Activated CD4-positive, CD25-positive, alpha-beta regulatory T cell treated with anti-CD3 and anti-CD28 coated beads, Interleukin-2, amount 50 U/mL, for 16 hours (primary cell): Measurements from ENCODE around the gene CCDC85C.
A peak's percentile ranks its signal among the peaks of the same experiment; 100 is the strongest.

ENCODE experiments used
- DNase-seq: peaks from one replicate; pipeline ENCODE4 v3.0.0-alpha.2; 2020; ENCODE audit warnings: low read depth, low spot score

Gene CCDC85C

DNA sequence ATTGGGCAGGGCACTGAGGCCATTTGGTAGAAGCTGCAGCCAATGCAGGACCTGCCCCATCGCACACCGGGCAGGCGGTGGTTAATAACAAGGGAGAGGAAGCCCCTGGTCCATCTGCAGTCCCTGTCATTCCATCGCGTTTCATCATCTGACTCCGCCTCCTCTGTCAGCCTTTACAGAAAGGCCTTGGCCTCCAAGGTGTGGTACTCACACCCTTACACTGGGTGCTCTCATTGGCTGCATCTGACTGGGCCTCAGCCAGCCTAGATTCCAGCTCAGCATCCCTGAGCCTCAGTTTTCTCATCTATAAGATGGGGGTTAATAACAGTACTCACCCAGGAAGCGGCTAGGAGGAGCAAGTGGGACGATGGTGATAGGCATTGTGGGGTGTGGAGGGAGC lies 26.2 kb upstream of the CCDC85C start:
- DNase-seq, result no peak

DNA sequence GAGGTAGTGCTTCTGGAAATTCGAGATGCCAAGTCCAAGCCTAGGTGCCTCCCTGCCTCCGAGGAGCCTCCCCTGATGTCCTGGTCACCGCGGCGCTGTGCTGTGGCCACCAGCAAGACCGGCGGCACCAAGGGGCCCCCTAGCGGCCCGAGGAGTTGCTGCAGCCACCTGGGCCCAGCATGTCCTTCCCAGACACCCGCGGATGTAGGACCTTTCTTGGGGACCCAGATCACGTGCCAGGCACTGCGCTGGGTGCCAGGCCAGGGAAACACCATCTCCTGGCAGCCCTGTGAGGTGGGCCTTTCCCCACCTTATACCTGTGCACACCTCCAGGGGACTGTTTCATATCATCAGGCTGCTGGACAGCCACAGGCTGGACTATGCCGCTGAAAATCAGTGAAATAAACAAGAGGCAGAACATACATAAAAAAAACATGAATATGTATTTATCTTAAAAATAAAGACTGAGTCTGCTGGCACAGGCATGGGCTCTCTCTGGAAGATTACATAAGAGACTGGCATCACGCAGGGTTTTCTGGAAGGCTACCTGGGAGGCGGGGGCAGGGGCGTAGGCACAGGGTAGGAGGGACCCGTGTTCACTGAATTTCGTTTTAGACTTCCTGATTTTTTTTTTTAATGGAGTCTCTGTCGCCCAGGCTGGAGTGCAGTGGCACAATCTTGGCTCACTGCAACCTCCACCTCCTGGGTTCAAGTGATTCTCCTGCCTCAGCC lies 25.0 kb upstream of the CCDC85C start:
- DNase-seq, result peak; percentile 15

DNA sequence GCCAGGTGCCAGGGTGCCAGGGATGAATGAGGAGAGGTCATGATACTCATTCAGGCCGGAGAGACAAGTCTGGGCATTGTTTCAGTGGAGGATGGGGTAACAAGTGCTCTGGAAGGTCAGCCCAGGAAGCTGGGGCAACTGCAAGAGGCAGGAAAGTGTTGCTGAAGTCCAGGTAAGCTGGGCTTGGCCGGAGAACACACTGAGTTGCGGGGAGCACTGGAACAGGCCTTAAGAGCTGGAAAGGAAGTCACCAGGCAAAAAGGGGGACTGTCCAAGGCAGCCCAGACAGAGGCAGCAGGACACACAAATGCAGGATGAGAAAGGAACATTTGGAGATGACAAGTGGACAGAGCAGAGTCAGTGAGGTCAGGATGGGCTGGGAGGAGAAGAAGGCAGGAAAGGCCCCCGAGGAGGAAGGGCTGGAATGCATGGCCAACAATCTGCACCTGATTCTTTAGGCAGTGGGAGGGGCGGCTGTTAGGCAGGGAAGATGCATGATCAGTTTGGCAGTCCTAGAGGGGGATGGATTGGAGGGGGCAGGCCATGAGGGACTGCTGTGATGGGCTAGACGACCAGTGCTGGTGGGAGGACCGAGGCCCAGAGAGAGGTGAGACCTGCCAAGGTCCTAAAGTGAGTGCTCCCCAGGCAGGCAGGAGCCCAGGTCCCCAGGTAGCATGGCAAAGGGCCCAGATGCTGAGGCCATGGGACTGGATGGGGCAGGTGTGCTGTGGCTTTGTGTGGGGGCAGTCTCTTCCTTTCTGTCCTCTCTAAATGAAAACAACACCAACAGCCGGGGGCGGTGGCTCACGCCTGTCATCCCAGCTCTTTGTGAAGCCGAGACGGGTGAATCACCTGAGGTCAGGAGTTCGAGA lies 23.7 kb upstream of the CCDC85C start:
- no peak for DNase-seq

DNA sequence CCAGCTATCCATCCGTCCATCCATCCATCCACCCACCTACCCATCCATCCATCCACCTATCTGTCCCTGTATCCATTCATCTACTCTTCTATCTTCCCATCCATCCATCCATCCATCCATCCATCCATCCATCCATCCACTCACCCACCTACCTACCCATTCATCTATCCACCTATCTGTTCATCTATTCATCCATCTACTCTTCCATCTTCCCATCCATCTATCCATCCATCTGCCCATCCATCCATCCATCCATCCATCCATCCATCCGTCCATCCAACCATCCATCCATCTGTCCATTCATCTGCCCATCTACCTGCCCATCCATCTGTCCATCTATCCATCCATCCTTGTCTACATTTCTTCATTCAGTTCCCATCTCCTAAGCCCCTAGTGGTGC lies 23.1 kb upstream of the CCDC85C start:
- DNase-seq, result no peak

DNA sequence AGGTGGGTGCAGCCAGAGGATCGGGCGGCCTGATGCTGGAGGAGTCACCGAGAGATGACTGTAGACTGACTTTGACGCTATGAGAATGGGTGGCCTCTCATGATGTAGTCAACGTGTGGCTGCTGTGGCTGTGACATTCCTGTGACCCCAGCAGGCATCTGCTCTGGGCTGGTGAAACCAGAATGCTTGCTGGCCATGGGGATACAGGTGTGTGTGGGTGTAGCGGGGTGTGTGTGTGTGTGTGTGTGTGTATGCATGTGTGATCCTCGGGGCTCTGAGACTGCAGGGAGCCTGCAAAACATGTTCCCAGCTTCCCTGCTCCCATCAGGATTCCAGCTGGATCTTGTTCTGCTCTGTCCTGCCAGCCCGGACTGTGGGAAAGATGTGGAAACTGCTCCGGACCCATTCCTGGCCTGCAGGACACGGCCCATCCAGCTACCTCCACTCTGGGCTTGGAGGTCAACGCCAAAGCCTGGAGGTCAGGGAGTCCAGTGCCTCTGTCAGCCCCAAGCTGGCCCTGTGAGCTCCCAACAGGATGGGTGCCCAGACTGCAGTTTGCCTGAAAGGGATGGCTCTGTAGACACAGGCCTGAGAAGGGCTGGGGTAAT lies 22.1 kb upstream of the CCDC85C start:
- no peak for DNase-seq

DNA sequence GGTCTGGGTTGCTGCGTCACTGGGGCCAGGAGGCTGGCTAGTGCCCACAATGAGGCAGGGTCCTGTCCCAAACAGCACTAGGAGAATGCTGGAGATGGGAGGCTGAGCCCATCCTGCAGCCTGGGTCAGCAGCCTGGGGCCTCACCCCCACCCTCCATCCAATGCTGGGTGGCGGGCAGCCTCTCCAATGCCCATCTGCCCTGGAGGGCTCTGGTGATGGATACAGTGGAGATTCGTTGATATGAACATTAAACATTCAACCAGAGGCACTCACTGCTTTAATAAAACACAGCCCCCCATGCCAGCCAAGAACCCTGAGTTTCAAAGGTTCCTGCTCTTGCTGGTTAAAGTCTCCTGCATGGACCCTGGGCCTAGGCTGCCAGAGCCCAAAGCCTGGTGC lies 21.5 kb upstream of the CCDC85C start:
- DNase-seq, result no peak

DNA sequence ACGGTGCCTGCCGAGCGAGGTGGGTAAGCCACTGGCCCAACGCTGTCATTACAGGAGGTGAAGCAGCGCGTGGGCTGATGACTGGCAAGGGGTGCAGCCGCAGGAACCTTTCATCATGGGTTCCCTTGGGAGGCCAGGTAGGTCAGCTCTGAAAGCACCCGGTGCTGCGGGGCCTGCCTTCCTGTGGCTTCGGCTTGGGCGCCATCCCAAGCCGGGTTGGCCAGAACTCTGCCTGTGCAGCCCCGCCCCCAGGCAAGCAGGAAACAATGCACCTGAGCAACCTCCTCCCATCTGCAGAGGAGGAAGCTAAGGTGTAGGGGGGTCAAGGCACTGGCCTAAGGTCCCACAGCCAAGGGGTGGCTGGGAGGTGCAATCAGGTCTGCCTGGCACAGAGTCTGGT lies 21.0 kb upstream of the CCDC85C start:
- DNase-seq, result no peak

DNA sequence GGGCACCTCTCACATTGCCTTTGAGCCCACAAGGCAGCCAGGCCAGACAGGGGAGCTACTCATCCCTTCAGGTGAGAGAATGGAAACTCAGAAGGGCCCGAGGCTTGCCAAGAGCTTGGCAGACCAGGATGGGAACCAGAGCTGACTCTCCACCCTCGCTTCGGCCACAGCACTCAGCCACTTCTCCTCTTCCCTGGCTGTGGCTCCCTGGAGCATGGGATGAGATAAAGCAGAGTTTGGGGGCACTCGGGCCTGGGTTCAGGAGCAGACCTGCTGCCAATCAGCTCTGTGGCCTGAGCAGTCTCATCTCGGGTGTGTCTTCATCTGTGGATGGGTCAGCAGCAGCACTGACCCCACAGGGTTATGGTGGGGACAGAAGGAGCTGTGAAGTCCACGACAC lies 20.0 kb upstream of the CCDC85C start:
- no peak for DNase-seq

DNA sequence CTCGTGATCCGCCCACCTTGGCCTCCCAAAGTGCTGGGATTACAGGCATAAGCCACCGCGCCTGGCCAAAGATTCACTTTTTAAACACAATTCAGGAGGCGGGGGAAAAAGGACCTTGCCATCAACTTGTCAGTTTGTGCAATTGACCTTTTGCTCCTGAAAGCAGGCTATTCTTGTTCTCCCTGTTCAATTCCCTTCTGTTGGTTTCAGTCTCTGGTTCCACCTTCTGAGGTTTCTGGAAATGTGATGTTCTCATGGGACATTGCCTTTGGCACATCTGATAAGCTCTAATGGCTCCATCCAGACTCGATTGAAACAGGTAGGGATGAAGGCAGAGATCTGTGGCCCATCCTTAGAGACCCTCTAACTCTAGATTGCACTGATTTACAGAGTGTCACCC lies 17.9 kb upstream of the CCDC85C start:
- DNase-seq, result no peak

DNA sequence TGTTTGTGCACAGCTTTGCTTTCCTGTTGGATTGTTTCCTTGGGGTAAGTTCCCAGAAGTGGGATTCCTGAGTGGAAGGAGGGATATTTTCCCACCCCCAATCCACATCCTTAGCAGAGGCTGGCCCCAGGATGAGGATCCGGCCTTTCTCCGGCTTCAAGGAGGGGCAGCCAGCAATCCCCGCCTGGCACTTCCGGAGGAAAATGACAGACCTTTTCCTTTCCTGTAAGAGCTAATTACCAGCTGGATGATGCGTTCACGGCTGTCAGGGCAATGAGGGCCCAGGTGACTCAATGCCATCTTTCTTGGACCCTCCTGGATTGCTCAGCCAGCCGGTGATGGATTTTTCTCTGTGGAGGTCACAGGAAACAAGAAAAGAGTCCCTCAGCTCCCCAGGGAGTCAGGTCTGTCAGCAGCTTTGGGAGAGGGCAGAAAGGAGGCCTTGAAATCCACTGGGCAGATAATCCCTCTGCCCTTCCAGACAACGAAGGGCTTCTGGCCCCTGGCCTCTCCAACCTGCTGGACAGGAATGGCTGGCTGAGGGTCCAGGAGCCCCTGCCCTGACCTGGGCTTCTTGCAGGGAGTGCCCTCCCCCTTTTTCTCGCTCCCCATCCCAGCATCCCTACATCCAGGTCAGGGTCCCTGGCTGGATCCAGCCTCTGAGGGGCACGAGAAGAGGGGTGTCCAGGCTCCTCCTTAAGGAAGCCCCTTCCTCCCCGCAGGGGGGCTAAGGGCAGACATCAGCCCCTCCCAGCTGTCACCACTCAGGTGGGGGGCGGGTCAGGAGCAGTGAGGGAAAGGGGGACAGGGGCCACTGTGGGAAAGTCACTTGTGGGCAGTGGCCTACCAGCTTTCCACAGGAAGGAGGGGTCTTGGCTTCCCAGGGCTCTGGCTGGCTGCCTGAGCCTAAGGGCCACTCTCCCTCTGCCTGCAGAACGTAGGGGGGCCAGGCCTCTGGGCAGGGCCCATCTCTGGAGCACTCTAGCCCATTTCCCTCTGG lies 16.1 kb upstream of the CCDC85C start:
- no peak for DNase-seq

DNA sequence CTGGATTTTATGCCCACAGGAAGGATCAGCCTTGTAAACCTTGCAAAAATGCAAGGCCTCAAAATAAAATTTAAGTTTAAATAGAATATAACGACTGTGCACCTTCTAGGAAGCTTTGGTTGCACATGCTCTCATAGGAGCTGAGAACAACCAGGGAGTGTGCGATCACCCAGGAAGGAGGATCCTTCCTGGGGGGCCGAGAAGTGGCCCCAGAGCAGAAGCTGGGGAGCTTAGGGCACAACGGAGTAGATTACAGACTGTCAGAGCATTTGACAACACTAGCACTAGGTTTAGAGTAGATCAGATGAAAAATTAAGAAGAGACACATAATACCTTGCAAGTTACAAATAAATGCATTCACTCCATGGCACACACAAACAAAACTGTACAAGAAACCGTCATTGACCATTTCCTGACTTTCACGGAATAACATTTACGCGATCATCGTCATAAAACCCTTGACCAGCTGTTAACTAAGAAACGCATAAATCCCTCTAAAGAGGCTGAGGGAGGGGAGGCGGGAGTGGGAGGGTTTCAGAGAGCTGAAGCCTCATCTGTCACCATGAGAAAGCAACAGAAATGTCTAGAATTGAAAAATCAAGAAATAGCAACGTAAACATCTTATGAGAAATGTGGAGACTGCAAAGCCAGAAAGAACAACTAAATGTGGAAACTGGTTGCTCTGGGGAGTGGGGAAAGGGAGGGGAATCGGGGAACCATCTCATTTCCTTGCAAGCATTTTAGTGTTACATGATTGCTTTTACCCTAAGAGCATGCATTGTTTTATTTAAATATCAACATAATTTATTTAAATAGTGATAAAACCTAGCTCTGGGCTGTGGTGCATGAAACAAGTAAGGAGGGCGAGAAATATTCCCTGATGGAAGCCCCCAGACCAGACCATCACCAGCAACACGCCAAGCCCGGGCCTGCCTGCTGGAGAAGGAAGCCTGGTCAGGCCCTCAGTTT lies 13.1 kb upstream of the CCDC85C start:
- DNase-seq, result no peak

DNA sequence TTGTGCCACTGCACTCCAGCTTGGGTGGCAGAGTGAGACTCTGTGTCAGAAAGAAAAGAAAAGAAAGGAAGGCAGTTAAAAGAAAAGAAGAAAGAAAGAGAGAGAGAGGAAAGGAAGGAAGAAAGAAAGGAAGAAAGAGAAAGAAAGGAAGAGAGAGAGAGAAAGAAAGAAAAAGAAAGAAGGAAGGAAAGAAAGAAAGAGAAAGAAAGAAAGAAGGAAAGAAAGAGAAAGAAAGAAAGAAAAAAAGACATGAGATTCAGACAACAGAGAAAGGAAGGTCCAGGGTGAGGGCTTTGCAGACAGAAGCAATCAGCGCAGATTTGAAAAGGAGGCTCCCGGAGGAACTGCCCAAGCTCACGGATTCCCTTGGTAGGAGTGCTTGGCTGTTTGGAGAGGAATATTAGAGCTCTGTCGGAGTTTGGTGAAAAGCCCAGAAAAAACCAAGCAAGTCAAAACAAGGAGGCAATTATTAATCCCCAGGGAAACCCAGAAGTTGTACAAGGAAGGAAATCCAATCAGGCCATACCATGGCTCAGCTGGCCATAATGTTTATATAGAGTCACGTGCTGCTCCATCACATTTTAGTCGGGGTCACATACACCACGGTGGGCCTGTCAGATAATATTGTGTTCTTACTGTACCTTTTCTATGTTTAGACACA lies 11.6 kb upstream of the CCDC85C start:
- DNase-seq, result no peak

DNA sequence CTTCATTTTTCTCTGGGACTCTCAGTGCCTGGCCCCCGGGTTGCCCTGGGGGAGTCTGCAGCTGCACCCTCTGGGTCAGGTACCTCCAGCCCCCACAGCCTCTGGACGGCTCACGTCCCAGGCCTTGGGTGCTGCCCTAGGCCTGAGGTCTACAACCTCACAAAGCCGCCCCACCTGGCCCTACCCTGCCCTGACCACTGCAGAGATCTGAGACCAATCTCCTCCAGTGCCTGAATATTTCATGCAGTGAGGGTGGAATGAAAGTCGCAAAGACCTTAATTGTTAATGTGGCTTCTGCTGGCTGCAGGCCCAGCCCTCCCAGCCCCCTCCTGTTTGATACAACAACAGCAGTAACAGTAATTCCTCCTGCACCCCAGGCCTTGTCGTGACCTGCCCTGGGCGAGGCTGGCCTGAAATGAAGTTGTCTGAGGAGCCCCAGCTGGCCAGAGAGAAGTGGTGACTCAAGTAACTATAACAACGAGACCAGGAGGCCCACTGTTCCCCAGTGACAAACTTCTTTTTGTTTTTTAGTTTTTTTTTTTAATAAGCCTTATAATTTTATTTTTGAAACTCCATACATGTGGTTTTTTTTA lies 8.8 kb upstream of the CCDC85C start:
- DNase-seq, result no peak

DNA sequence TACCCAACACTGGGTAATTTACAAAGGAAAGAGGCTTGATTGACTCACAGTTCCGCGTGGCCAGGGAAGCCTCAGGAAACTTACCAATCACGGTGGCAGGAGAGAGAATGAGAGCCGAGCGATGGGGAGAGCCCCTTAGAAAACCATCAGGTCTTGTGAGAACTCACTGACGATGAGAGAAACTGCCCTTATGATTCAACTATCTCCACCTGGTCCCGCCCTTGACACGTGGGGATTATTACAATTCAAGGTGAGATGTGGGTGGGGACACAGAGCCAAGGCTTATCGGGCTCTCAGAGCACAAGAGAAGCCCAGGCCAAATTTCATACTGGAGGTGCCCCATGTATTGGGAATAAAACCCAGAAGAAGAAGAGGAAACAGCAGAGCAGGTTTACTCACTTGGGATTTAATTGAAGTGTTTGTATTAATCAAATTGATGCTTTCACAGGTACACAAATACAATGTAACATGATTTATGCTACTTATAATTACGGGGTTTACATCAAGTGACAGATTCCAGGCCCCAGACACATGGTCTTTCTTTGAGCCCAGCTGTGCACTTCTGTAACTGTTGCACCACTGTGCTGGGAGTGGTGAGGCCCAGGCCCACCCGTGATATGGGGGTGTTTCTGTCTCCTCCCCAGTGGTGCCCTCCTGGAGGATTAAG lies 8.2 kb upstream of the CCDC85C start:
- no peak for DNase-seq

DNA sequence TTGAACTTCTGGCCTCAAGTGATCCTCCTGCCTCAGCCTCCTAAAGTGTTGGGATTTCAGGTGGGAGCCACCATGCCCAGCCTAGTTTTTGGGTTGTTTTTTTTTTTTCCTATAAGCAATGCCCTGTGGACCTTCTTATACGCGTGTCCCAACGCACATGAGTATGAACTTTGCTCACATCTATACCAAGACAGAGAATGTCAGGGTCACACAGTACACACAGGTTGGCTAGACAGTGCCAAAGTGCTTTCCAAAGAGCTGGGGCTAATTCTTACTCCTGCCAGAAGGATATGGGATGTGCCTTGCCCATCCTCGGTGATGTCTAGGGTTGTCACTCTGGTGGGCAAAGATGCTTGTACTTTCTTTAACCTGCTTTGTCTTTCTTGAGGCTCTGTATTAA lies 7.6 kb upstream of the CCDC85C start:
- DNase-seq, result no peak

DNA sequence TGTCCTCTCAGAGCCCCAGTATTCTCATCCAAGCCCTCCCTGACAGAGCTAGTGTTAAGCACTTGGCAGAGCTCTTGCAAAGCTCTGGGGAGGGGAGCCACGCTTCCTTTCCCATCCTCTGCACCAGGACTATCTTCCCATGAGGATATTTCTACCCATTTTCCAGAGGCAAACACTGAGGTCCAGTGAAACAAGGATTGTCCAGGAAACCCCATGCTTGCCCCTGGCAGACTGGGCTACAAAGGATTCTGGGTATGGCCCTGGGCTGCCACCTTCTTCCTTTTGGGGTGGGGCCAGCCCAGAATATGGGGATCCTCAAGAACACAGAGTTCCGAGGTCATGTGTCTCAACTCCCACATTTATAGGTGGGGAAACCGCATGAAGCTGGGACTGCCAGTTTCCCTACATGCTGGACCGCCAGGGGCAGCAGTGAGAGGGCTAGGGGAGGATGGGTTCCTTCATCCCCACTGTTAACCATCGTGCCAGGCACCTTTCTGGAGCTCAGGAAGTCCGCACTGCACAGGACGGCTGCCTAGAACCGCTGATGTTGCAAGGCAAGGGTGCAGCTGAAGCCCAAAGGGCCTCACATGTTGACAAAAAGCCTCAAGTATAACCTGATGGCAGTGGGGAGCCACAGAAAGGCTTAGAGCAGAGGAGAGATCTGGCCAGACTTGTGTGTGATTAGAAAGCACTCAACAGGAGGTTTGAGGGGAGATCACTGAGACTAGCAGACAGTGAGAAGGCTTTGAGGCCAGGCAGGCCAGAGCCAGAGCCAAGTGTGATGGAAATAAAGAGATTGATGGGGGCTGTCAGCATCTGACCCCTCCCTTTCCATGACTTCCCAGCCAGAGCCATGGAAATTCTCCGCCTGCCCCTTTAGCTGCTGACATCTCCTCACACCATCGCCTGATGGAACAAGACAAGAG lies 5.5 kb upstream of the CCDC85C start:
- DNase-seq, result no peak

DNA sequence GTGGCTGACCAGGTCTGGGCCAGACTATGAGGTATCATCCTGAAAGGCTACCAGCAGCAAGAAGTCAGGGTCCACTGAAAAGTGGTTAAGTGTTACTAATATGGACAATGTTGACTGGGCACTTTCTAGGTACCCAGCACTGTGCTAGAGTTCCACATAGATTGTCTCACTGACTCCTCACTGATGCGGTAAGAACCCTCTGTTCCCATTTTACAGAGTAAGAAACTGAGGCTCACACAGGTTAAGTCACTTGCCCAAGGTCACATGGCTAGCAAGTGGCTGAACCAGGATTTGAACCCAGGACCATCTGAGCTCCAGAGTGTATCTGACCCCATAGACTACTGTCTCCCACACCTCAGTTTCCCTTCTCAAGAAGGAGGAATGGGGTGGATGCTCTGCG lies 4.6 kb upstream of the CCDC85C start:
- no peak for DNase-seq

DNA sequence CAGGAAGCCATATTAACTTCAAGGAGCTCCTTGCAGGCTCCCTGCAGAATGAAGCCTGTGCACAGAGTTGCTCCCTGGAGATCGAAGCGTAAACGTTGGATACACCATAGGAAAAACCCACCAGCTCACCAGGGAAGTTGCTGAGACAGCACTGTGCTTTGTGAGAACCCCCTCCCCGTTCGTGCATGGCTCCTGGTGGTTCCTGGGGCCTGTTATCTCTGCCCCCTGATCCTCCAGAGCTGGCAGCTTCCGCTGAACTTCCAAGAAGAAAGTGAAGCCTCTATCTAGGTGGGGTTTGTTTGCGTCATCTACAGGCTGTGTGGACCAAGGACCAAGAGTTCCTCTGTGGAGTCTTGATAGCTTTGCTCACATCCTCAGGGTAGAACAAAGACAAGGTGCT lies 2.4 kb upstream of the CCDC85C start:
- DNase-seq, result no peak
